ENCODE measurements around the gene GBF1.
A peak's percentile ranks its signal among the peaks of the same experiment; 100 is the strongest.

Gene GBF1

GRCh38 chr10:102394801-102395399, 149.6 kb downstream of the GBF1 start:
- DNase-seq (ENCODE audit: low spot score): peak; percentile 65
- TF ChIP-seq CTCF (IDR thresholded peaks at IDR 0.05; ENCODE audit: extremely low read depth, missing control alignments): no peak

DNA sequence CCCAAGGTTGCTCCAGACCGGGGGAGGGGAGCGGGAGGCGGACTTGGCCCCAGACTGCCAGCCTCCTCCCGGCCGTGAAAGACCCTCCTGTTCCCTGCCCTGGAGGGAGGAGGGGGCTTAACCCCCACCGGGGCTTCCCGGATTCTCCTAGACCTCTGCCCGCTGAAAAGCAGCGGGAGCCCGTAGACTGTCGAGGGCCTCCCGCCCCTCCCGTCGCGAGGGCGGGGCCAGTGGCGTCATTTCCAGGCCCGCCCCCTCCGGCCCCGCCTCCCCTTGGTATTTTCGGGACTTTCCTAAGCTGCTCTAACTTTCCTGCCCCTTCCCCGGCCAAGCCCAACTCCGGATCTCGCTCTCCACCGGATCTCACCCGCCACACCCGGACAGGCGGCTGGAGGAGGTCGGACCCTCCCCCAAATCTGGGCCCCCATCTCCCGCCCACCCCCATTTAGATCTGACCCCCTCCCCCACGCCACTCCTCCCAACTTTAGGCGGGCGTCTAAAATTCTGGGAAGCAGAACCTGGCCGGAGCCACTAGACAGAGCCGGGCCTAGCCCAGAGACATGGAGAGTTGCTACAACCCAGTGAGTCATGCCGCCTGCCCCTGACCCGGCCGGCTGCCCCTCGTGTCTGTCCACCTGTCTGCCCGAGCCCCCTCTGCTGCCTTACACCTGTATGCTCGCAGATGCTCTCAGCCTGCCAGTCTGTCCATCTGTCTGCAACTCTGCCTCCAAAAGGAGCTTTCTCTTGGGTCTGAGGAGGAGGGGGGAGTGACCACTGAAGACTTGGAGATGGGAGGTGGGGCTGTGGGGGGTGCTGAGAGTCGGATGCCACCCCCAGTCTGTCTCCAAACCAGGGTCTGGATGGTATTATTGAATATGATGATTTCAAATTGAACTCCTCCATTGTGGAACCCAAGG, 150.3 kb downstream of the GBF1 start, which contains the start of gene NFKB2:
TSS of gene NFKB2 (plus strand) at position 306 of the 917 bp plus-strand sequence. CDS start at position 561, 255 bp downstream.
- TF ChIP-seq CTCF (IDR thresholded peaks at IDR 0.05; ENCODE audit: extremely low read depth, missing control alignments): no peak

DNA sequence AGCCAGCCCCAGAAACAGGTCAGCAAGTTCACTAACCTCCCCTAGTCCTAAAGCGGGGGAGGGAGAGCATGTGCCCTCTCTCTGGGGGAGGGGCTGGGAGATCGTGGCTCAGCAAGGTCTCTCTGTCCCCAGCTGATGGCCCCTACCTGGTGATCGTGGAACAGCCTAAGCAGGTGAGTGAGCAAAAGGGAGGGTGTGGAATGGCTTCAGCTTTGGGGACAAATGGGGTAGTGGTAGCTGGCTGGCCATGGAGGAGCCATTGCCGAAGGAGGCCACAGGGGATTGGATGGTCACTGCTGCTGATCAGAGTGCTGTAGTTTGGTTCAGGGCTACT, 151.0 kb downstream of the GBF1 start:
- TF ChIP-seq CTCF (IDR thresholded peaks at IDR 0.05; ENCODE audit: extremely low read depth, missing control alignments): no peak

More for the DNA sequence above, 150.3 kb downstream of the GBF1 start, which contains the start of gene NFKB2:
- DNase-seq (ENCODE audit: low spot score): peak; percentile 94

GRCh38 chr10:102396730-102397151, 151.4 kb downstream of the GBF1 start:
- no peak for TF ChIP-seq CTCF (IDR thresholded peaks at IDR 0.05; ENCODE audit: extremely low read depth, missing control alignments)
- DNase-seq (ENCODE audit: low spot score): no peak

More for the DNA sequence above, 151.0 kb downstream of the GBF1 start:
- no peak for DNase-seq (ENCODE audit: low spot score)

DNA sequence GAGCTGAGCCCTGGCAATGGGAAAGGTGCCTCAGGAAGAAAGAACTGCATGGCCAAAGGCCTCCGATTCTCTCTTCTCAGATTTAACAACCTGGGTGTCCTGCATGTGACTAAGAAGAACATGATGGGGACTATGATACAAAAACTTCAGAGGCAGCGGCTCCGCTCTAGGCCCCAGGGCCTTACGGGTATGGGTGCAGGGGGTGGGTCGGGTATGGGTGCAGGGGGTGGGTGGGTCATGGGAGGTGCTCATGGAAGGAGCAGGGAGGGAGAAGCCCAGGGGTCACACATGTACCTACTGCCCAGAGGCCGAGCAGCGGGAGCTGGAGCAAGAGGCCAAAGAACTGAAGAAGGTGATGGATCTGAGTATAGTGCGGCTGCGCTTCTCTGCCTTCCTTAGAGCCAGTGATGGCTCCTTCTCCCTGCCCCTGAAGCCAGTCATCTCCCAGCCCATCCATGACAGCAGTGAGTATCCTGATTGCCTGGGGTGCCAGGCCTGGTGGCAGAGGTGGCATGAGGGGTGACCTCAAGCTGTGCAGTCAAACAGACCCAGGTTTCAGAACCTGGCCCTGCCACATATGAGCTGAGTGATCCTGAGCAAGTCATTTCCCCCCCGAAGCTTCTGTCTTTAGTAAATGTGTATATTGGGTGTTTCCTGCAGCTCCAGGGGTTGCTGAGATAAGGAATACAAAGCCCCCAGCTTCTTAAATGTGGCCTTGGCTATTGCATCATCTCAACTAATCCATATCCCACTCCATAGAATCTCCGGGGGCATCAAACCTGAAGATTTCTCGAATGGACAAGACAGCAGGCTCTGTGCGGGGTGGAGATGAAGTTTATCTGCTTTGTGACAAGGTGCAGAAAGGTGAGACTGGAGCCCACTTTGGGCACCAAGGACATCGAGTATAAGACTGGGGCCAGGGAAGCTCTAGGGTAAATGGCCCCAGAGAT, 152.2 kb downstream of the GBF1 start:
- TF ChIP-seq CTCF (IDR thresholded peaks at IDR 0.05; ENCODE audit: extremely low read depth, missing control alignments): no peak
- no peak for DNase-seq (ENCODE audit: low spot score)

- TF ChIP-seq CTCF (IDR thresholded peaks at IDR 0.05; ENCODE audit: extremely low read depth, missing control alignments): no peak
- no peak for DNase-seq (ENCODE audit: low spot score)
Observed at GRCh38 chr10:102398172-102399020, 153.1 kb downstream of the GBF1 start.
